HTR-8/SVneo (cell line): Measurements from ENCODE around the gene DLG5.
A peak's percentile ranks its signal among the peaks of the same experiment; 100 is the strongest.

ENCODE experiments used
- DNase-seq: peaks from one replicate; pipeline ENCODE4 v3.0.0; 2011; ENCODE audit warnings: low spot score, mixed read lengths; ENCODE audit not compliant: insufficient read length
- FAIRE-seq: peaks from 2 replicates; lab custom pipeline; 2011; peaks lifted over from hg19 to GRCh38; lab: Jason Lieb, UNC

Gene DLG5, protein sequence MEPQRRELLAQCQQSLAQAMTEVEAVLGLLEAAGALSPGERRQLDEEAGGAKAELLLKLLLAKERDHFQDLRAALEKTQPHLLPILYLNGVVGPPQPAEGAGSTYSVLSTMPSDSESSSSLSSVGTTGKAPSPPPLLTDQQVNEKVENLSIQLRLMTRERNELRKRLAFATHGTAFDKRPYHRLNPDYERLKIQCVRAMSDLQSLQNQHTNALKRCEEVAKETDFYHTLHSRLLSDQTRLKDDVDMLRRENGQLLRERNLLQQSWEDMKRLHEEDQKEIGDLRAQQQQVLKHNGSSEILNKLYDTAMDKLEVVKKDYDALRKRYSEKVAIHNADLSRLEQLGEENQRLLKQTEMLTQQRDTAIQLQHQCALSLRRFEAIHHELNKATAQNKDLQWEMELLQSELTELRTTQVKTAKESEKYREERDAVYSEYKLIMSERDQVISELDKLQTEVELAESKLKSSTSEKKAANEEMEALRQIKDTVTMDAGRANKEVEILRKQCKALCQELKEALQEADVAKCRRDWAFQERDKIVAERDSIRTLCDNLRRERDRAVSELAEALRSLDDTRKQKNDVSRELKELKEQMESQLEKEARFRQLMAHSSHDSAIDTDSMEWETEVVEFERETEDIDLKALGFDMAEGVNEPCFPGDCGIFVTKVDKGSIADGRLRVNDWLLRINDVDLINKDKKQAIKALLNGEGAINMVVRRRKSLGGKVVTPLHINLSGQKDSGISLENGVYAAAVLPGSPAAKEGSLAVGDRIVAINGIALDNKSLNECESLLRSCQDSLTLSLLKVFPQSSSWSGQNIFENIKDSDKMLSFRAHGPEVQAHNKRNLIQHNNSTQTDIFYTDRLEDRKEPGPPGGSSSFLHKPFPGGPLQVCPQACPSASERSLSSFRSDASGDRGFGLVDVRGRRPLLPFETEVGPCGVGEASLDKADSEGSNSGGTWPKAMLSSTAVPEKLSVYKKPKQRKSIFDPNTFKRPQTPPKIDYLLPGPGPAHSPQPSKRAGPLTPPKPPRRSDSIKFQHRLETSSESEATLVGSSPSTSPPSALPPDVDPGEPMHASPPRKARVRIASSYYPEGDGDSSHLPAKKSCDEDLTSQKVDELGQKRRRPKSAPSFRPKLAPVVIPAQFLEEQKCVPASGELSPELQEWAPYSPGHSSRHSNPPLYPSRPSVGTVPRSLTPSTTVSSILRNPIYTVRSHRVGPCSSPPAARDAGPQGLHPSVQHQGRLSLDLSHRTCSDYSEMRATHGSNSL (N-terminal part only)

DNA sequence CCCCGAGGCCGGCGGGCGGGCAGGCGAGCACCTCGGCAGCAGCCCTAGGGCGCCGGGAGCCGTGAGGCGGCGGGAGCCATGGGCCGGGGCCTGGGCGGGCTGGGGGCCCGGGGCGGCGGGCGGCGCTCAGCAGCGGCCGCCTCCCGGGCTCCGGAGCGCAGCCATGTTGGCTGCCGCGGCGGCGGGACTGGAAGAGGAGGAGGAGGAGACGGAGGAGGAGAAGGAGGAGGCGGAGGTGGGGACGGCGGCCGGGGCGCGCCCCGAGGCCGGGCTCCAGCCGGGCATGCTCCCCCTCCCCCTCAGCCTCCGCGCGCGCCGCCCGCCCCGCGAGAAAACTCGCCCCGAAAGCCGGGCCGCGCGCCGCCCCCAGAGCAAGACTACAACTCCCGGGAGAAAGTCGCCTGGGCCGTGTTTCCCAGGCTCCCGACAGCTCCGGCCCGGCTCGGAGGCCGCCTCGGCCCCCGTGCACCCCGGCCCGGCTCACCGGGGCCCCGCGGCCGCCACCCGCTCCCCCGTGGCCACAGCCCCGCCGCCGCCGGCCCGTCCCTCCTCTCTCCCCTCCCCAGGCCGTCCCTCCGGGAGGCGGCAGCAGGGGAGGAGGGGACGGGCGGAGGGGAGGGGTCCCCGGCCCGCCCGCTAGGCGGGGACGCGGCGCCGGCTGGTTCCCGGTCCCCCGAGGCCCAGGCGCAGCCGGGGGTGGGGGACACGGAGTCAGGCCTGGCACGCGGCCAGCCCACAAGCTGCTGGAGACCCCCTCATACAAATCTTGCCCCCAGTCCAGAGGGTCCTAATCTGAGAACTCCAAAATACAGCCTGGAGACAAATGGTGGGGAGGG is at the start of gene DLG5:
TSS of gene DLG5 (minus strand) at position 190 of the 836 bp plus-strand sequence. CDS start 235 bp downstream, outside the sequence.
- FAIRE-seq, result no peak
- no peak for DNase-seq

DNA sequence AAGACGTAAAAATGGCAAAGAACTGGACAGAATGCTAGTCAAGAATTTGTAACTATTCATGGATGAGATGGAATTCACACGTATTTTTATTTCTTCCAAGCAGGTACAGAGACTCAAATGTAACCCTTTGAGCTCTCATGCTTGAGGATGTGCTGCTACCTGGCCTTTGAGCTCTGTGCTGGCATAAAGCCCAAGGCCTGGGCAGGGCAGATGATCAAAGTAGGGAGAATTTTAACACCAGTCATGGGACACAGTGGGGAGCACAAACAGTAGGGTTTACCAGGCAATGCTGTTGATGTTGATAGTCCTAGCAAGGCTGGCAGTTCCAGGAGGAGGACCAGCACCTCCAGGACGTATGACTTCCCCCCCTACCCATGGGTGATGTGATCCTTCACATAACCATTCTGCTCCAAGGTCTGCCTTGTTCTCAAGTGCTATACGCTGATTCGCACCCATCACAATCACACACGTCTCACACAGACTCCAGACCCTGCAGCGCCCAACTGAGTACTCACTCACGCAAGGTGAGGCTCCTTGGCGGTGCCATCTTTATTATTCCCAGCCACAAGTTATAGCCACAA is 48.6 kb upstream of the DLG5 start:
- no peak for FAIRE-seq
- no peak for DNase-seq

DNA sequence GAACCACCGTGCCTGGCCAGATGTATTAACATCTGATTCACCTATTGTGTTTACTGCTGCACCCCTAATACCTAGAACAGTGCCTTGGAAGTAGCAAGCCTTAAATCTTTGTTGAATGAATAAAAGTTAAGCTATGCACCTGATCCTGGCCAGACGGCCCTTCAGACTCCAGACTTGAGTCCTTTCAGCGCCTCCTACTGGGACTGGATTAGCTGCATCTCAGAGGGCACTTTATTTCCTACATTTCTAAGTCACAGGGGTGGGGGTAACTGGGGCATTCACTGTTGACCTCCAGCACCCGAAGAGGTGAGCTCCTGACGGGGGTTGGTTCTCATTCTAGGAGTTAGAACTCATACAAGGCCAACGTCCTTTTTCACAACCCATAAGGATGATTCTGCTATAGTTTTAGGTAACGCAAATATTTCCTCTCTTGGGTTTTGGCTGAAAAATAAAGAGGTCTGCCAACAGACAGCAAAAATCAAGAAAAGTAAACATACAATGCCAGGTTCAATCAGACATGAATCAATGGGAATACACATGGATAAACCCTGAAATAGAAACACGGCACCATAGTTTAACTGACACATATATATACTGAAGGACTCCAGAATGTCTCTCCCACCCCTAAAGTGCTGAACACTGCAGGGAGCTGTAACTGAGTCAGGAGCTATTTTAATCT is 48.0 kb upstream of the DLG5 start:
- DNase-seq (no peak), FAIRE-seq (no peak)

DNA sequence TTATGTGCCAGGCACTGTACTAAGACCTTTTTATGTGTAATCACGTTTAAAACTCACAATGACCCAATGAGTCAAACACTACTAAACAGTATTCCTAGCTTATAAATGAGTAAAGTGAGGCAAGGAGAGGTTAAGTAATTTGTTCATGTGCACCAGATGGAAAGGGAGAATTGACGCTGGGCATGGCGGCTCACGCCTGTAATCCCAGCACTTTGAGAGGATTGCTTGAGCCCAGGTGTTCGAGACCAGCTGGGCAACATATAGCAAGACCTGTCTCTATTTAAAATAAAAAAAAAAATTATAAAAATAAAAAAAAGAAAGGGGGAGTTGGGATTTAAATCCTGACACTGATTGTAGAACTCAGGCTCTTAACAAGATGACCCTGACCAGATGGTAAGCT is 46.7 kb upstream of the DLG5 start:
- DNase-seq (no peak), FAIRE-seq (no peak)

DNA sequence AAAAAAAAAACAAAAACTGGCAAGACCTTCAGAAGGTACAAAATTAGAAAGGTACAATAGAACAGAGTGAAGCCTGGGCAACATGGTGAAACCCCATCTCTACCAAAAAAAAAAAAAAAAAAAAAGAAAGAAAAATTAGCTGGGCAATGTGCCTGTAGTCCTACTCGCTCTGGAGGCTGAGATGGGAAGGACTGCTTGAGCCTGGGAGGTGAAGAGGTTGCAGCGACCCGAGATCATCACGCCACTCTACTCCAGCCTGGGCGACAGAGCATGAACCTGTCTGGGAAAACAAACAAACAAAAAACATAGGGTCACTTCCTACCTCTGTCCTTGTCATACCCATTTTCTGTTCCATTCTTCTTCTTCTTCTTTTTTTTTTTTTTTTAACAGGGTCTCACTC is 45.6 kb upstream of the DLG5 start:
- FAIRE-seq, result no peak
- no peak for DNase-seq

DNA sequence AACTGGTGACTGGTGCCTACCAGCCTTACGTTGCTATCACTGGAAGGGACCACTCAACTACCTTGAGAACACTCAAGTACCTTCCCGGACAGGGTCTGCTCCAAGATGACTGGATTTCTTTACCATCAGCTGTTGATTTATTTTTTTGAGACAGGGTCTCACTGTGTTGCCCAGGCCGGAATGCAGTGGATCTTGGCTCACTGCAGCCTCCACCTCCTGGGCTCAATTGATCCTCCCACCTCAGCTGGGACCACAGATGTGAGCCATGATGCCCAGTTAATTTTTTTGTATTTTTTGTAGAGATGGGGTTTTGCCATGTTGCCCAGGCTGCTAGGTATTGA is 45.2 kb upstream of the DLG5 start:
- DNase-seq, result no peak
- no peak for FAIRE-seq

DNA sequence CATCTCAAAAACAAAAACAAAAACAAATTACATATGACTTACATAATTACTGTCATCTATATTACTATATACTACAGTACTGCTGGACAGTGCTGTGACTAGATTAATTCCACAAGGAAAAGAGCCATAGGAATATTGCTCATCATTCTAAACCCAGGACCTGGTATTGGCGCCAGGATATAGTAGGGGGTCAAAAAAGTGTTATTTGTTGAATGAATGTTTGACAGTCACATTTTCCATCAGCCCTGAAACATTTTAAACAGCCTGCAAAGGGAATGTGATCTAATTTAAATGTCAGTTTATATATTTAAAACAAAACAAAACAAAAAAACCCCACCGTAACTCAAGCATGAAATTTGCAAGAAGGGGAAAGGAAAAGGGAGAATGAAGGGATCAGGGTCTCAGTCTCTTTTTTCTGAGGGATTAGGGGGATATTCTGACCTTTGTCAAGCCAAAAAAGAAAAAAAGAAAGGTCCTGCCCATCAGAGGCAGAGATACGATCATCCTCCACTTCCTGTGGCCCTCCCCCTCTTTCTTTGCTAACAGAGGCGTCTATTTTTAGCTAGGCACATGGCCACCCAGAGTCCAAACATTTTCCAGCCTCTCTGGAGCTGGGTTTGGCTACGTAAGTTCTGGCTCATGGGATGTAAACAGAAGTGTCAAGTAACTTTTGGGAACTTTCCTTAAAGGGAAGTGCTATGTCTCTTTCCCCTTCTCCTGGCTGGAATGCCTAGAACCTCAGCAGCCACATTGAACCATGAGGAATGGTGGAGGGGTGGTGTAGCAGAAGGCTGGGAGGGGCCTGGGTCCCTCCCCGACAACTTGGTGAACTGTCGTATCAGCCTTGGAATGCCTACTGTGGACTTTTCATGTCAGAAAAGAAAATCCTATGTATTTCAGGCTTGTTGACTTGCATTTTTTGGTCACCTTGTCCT is 44.6 kb upstream of the DLG5 start:
- FAIRE-seq (no peak), DNase-seq (peak; percentile 63)

DNA sequence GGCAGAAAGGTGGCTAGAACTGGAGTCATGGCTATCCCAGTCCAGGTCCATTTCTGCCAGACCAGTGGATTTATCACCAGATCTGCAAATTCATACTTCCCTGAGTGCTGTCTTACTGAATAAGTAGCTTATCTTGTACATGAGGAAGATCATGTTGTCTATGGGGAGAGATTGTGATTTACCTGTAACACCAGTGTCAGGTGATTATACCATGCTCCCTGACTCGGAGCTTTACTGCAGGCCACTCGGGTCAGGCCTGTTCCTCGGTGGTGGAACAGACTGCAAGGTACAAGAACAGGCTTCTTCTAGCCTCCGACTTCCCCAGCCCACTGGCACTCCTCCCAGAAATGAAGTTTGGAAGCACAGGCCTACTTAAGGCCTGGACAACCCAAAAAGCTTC is 42.6 kb upstream of the DLG5 start:
- FAIRE-seq (no peak), DNase-seq (no peak)

DNA sequence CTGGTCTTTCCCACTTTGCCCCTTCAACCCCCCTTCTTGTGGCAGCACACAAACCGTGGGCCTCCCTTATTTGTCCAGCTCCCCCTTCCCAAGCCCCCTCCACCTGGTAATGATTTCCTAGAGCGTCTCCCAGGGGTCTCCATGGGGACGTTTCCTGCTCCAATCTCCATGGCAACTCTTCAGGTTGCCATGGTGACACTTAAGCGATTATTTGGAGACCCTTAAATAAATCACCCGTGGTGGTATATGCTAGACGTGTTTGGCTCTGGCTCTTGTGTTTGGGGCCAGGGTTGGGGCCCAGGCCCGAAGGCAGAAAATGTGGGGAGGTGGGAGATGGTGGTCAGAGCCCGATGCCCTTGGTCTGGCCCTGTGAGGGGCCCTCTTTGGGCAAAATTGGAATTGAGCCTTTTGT is 41.1 kb upstream of the DLG5 start:
- DNase-seq (no peak), FAIRE-seq (no peak)

DNA sequence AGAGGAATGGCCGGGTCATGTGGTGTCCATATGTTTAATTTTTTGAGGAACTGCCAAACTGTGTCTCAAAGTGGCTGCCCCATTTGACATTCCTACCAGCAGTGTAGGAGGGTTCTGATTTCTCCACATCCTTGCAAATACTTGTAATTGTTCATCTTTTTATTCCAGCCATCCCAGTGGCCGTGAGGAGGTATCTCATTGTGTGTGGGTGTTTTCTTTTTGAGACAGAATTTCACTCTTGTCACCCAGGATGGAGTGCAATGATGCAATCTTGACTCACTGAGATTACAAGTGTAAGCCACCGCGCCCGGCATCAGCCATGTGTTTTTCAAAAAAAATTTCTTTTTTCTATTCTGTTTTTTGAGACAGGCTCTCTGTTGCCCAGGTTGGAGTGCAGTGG is 38.7 kb upstream of the DLG5 start:
- DNase-seq (no peak), FAIRE-seq (no peak)

DNA sequence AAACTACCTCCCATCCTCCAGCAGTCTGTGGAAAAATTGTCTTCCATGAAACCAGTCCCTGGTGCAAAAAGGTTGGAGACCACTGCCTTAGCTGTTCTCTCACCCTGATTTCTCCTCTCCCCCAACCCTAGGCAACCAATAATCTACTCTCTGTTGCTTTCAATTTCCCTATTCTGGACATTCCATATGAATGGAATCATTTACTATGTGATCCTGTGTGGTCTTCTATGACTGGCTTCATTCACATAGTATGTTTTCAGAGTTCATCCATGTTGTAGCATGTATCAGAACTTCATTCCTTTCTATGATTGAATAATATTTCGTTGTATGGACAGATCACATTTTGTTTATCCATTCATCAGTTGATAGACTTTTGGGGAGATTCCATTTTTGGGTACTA is 38.3 kb upstream of the DLG5 start:
- FAIRE-seq (no peak), DNase-seq (no peak)

DNA sequence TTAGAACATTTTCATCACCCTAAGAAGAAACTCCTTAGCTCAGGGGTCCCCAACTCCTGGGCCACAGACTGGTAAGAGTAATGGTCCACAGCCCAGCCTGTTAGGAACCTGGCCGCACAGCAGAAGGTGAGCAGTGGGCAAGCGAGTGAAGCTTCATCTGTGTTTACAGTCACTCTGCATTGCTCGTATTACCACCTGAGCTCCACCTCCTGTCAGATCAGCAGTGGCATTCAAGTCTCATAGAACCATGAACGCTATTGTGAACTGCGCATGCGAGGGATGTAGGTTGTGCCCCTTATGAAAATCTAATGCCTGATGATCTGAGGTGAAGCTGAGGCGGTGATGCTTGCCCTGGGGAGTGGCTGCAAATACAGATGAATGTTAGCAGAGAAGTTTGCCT is 37.3 kb upstream of the DLG5 start:
- FAIRE-seq, result no peak
- DNase-seq, result no peak

DNA sequence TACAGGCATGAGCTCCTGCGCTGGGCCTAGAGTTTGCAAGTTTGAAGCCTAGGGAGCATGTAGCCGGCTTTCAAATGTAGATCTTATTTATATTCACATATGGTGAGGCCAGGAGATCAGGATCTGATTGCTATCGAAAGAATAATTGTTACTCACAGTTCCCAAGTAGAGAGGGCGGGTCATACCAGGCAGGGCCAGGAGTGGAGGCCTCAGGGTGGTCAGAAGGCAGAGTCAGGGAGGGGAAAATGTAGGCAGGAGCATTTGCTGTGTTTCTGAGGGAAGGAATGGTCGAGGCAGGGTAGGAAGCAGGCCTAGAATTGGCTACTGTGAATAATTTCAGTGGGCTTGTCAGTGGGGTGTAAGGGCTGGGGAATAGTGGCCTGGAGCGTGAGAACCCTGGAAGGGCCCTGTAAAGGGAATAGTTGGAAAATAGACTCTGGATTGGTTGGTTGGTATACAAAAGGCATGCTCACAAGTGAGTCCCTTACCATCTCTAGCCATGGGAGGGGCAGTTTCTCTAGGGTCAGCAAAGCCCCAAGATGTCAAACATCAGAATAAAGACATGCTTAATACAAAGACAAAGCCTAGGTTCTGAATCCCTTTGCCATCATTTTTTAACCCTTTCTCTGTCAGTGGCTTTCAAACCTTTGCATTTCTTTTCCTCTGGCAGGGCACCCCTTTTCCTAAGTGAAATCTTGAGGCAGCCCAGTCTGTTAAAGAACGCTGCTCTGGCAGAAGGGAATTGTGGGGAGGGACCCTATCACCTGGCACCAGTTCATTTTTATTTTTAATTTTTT is 36.0 kb upstream of the DLG5 start:
- FAIRE-seq (no peak), DNase-seq (no peak)

DNA sequence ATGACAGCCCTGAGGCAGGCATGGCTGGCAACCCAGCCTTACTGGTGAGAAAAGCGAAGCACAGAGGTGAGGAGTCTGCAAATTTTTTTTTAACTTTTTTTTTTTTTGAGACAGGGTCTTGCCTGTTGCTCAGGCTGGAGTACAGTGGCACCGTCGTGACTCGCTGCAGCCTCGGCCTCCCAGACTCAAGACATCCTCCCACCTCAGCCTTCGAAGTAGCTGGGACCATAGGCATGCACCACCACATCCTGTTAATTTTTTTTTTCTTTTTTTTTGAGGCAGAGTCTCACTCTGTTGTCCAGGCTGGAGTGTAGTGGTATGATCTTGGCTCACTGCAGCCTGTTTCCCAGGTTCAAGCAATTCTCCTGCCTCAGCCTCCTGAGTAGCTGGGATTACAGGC is 35.1 kb upstream of the DLG5 start:
- DNase-seq, result no peak
- no peak for FAIRE-seq

DNA sequence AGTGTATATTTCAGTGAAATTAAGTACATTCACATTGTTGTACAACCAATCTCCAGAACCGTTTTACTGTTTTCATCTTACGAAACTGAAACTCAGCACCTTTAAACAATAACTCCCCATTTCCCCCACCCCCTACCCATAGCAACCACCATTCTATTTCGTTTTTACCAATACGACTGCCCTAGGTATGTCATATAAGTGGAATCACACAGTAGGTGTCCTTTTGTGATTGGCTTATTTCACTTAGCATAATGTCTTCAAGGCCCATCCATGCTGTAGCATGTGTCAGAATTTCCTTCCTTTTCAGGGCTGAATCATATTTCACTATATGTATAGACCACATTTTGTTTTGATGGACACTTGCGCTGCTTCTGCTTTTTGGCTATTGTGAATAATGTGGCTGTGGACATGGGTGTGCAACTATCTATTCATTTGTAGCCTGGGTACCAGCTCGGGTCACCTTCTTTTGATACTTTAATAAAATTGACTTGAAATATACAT is 34.3 kb upstream of the DLG5 start:
- FAIRE-seq (no peak), DNase-seq (no peak)

DNA sequence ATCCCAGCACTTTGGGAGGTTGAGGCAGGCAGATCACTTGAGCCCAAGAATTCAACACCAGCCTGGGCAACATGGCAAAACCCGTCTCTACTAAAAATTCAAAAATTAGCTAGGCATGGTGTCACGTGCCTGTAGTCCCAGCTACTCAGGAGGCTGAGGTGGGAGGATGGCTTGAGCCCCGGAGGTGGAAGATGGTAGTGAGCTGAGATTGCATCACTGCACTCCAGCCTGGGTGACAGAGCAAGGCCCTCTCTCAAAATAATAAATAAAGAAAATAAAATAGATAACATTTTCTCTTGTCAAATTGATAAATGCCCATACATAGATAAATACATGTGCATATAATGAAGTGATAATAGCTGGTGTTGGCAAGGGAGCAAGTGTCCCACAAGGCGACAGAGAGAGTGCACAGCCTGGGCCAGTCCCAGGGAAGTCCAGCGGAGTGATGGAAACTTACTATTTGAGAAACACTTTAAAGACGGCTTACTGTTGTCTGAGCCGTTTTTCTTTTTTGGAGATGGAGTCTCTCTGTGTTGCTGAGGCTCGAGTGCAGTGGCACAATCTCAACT is 33.4 kb upstream of the DLG5 start:
- FAIRE-seq (no peak), DNase-seq (no peak)

DNA sequence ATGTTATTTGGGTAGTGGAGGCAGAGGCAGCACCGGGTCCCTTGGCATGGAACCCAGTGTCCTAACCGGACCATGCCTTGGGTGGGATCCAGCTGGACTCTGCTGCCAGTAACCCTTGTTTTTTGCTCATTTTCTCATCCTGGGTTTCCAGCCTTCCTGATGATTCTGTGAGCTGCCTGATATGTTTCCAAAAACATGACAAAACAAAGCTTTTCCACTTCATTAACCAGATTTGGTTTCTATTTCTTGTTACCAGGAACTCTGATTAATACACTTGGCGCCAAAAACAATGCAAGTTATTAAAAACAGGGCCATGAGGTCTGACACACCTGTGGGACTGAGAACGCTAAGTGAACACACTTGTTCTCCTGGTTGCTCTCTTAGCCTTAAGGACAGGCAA is 32.8 kb upstream of the DLG5 start:
- DNase-seq (no peak), FAIRE-seq (no peak)
